Ovary (tissue), 3 donors: ENCODE results near the gene SEL1L3.

Source experiments
- POLR2A ChIP-seq: fragments of 450-650 bp; IDR thresholded peaks from one replicate; pipeline ENCODE4 v1.6.1; 2017; ENCODE audit warnings: antibody characterized with exemption, mild to moderate bottlenecking, moderate library complexity
- TF ChIP-seq, protein P1 (sequence below), 3 donors: fragments of 450-650 bp in 2 of 3; fragments of 200-600 bp in 1 of 3; IDR thresholded peaks; one replicate each; pipeline versions ENCODE4 v1.5.1 to v1.8.0; 2016 to 2022; ENCODE audit warnings: antibody characterized with exemption in 3 of 3, mild to moderate bottlenecking in 1 of 3
- donor health status: DM: no; HTN: no; CAD: no.

DNA sequence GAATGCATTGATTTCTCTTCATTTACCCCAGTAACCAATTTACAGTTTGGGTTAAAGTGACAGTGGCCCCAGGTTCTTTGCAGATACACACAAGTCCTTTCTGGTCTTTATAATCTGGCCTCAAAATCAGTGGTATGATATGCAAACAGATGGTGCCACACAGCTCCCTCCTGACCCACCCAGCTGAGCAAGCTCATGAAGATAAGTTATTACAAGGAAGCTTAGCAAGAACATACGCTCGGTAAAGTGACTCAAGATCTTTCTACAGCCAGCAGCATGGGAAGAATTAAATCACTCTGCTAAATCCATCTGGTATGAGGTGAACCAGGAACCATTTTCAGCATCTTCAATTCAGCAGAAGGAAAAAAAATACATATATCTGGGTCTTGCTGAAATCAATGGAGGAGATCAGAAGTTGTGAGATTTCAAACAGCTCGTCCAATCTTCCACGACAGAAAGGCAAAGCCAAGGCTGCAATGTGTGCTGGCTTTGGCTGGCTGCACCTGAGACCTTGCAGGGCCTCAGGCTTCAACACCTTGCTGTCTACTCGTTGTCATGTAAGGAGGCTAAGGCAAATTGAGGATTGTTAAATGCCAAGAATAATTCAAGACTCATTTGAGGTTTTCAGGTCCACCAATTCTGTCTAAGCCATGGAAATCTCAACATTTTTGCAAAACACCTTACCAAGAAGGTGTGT, 28.2 kb downstream of the SEL1L3 start:
- TF ChIP-seq, protein P1, sequence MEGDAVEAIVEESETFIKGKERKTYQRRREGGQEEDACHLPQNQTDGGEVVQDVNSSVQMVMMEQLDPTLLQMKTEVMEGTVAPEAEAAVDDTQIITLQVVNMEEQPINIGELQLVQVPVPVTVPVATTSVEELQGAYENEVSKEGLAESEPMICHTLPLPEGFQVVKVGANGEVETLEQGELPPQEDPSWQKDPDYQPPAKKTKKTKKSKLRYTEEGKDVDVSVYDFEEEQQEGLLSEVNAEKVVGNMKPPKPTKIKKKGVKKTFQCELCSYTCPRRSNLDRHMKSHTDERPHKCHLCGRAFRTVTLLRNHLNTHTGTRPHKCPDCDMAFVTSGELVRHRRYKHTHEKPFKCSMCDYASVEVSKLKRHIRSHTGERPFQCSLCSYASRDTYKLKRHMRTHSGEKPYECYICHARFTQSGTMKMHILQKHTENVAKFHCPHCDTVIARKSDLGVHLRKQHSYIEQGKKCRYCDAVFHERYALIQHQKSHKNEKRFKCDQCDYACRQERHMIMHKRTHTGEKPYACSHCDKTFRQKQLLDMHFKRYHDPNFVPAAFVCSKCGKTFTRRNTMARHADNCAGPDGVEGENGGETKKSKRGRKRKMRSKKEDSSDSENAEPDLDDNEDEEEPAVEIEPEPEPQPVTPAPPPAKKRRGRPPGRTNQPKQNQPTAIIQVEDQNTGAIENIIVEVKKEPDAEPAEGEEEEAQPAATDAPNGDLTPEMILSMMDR (IDR thresholded peaks at IDR 0.05), result no peak
- TF ChIP-seq POLR2A, result no peak
